HepG2 (cell line): ENCODE results near the gene HLA-DMB. TPM values are rescaled to one million over a fixed set of nuclear protein-coding genes. Genes with fewer than 3 reads are reported as not detected.

ENCODE experiments used
- ATF1 ChIP-seq: IDR thresholded peaks from 2 replicates; pipeline ENCODE4 v1.6.1; 2016; ENCODE audit warnings: mild to moderate bottlenecking, control low read depth
- EP300 ChIP-seq, 3 experiments: sonication (generic) in 1 of 3; formaldehyde crosslinking in 1 of 3; IDR thresholded peaks; 2 replicates each; pipeline versions ENCODE4 v1.5.1 to v1.6.1; 2011 to 2020; ENCODE audit warnings: low read depth in 2 of 3, low read length in 2 of 3, borderline replicate concordance in 1 of 3, improper control_type of control experiment in 1 of 3, mild to moderate bottlenecking in 1 of 3, missing genetic modification reagents in 1 of 3, moderate library complexity in 1 of 3
- GLI4 ChIP-seq: sonication (generic); formaldehyde crosslinking; IDR thresholded peaks from 2 replicates; pipeline ENCODE4 v1.5.1; 2020; ENCODE audit warnings: missing genetic modification reagents, mild to moderate bottlenecking, moderate library complexity, borderline replicate concordance
- HNF4G ChIP-seq, 2 experiments: sonication (generic) in 1 of 2; formaldehyde crosslinking in 1 of 2; IDR thresholded peaks; 2 replicates each; pipeline versions ENCODE4 v1.4.0 to v1.6.1; 2011 to 2020; ENCODE audit warnings: borderline replicate concordance in 2 of 2, low read depth in 2 of 2, mild to moderate bottlenecking in 2 of 2, low read length in 1 of 2, missing genetic modification reagents in 1 of 2, moderate library complexity in 1 of 2
- KDM6A ChIP-seq: IDR thresholded peaks from 2 replicates; pipeline ENCODE4 v1.6.1; 2016; ENCODE audit warnings: low read depth
- REXO4 ChIP-seq: sonication (generic); formaldehyde crosslinking; IDR thresholded peaks from 2 replicates; pipeline ENCODE4 v1.8.0; 2022; ENCODE audit warnings: missing genetic modification reagents, mild to moderate bottlenecking, borderline replicate concordance
- TEAD3 ChIP-seq: optimal IDR thresholded peaks from 2 replicates; pipeline ENCODE3; 2016; ENCODE audit warnings: borderline replicate concordance
- ZKSCAN8 ChIP-seq: IDR thresholded peaks from 2 replicates; pipeline ENCODE4 v1.6.1; 2016; ENCODE audit warnings: borderline replicate concordance, missing genetic modification reagents, missing compliant biosample characterization
- ZNF552 ChIP-seq: sonication (generic); formaldehyde crosslinking; IDR thresholded peaks from 2 replicates; pipeline ENCODE4 v1.9.0; 2022; ENCODE audit warnings: missing genetic modification reagents, mild to moderate bottlenecking, borderline replicate concordance
- ZNF616 ChIP-seq: sonication (generic); formaldehyde crosslinking; IDR thresholded peaks from 2 replicates; pipeline ENCODE4 v1.5.0; 2020; ENCODE audit warnings: low read depth, mild to moderate bottlenecking, missing genetic modification reagents
- ZNF776 ChIP-seq: sonication (generic); formaldehyde crosslinking; IDR thresholded peaks from 2 replicates; pipeline ENCODE4 v1.4.0; 2020; ENCODE audit warnings: mild to moderate bottlenecking, missing genetic modification reagents
- polyA plus RNA-seq, 8 experiments: library from polyadenylated mRNA; depleted of rRNA in 3 of 8; stranded (reverse) in 7 of 8; unstranded in 1 of 8; fragments of >200 nt; fragmentation: Illumina TruSeq in 4 of 8; extraction: Trizol in 4 of 8; gene quantifications; 2 replicates each; pipeline versions ENCODE4 v1.2.1 to v1.2.3, GENCODE V29; 2011 to 2016; ENCODE audit warnings: low read depth in 4 of 8, missing spikeins in 1 of 8, mixed read lengths in 1 of 8; ENCODE audit not compliant: insufficient read depth in 1 of 8
- total RNA-seq, 5 experiments: library from RNA; depleted of rRNA; stranded (reverse); fragments of >200 nt; fragmentation: Illumina TruSeq; extraction: Trizol; gene quantifications; 2 replicates each; pipeline ENCODE4 v1.2.3, GENCODE V29; 2016; ENCODE audit warnings: low read depth in 1 of 5
- TF ChIP-seq, protein P1 (sequence below): sonication (generic); formaldehyde crosslinking; IDR thresholded peaks from 2 replicates; pipeline ENCODE4 v1.4.0; 2020; ENCODE audit warnings: missing genetic modification reagents
- TF ChIP-seq, protein P2 (sequence below): sonication (generic); formaldehyde crosslinking; IDR thresholded peaks from 2 replicates; pipeline ENCODE4 v1.5.1; 2020; ENCODE audit warnings: missing genetic modification reagents, mild to moderate bottlenecking, borderline replicate concordance
- TF ChIP-seq, protein P3 (sequence below): sonication (generic); formaldehyde crosslinking; IDR thresholded peaks from 2 replicates; pipeline ENCODE4 v1.4.0; 2020; ENCODE audit warnings: missing genetic modification reagents
- TF ChIP-seq, protein P4 (sequence below): sonication (generic); formaldehyde crosslinking; conservative IDR thresholded peaks from 2 replicates; pipeline ENCODE4 v1.4.0; 2020; ENCODE audit warnings: missing genetic modification reagents

Gene HLA-DMB
- total and polyA plus RNA-seq, 2 of the 13 experiments (the other 11 are each of a cell fraction or from before 2014, with no cell fraction given) = not detected

DNA sequence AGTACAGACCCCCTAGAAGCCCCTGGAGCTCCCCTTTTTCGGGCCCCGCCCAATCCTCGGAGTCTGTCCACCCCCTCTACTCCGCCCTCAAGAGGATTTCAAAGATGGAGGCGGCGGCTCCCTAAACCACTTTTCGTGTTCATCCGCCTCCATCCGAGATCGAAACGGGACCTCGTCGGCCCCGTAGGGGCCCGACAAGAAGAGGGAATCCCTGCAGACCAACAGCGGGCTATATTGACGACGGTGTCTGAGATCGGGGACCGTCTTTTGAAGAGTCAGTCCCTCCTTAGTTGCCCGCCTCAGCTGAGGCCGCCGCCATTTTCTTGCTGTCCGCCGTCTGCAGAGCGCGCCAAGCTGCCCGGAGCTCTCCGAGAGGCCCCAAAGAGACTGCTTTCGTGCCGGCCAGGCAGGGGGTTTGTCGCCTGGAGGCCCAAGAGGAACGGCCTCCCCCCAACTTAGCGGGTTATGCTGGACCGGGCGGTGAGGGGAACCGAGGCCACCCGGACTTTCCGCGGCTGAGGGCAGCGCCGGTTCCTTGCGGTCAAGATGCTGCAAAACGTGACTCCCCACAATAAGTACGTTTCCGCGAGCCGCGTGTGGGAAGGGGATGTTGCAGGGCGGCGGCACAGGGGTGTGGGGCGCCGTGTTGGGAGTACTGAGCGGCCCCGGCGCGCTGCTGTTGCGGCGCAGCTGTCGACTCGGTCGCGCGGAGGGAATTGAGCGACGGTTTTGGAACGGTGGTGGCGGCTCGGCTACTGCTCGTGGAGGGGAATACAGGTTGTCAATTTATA lies 31.7 kb upstream of the HLA-DMB start (continued):
- TF ChIP-seq, protein P1, sequence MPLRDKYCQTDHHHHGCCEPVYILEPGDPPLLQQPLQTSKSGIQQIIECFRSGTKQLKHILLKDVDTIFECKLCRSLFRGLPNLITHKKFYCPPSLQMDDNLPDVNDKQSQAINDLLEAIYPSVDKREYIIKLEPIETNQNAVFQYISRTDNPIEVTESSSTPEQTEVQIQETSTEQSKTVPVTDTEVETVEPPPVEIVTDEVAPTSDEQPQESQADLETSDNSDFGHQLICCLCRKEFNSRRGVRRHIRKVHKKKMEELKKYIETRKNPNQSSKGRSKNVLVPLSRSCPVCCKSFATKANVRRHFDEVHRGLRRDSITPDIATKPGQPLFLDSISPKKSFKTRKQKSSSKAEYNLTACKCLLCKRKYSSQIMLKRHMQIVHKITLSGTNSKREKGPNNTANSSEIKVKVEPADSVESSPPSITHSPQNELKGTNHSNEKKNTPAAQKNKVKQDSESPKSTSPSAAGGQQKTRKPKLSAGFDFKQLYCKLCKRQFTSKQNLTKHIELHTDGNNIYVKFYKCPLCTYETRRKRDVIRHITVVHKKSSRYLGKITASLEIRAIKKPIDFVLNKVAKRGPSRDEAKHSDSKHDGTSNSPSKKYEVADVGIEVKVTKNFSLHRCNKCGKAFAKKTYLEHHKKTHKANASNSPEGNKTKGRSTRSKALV (CRISPR knock-in tag) = no peak
- TF ChIP-seq, protein P2, sequence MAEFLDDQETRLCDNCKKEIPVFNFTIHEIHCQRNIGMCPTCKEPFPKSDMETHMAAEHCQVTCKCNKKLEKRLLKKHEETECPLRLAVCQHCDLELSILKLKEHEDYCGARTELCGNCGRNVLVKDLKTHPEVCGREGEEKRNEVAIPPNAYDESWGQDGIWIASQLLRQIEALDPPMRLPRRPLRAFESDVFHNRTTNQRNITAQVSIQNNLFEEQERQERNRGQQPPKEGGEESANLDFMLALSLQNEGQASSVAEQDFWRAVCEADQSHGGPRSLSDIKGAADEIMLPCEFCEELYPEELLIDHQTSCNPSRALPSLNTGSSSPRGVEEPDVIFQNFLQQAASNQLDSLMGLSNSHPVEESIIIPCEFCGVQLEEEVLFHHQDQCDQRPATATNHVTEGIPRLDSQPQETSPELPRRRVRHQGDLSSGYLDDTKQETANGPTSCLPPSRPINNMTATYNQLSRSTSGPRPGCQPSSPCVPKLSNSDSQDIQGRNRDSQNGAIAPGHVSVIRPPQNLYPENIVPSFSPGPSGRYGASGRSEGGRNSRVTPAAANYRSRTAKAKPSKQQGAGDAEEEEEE (CRISPR knock-in tag) = no peak
- TF ChIP-seq ZNF552 (CRISPR knock-in tag) = no peak
- TF ChIP-seq ATF1 (CRISPR knock-in tag) = no peak
- TF ChIP-seq REXO4 (CRISPR knock-in tag) = peak; percentile 86; the same call in 1 of the 2 replicates
- TF ChIP-seq EP300 (IDR thresholded peaks at IDR 0.05; ENCODE audit: low read depth in 2 of 2, low read length in 2 of 2) = 0 out of 4 replicates have a peak, but pooled peaks of 1 of the 2 experiments have one; percentile 5
- no peak for TF ChIP-seq EP300 (CRISPR knock-in tag; IDR thresholded peaks at IDR 0.05; ENCODE audit: borderline replicate concordance)
- TF ChIP-seq ZKSCAN8 (CRISPR knock-in tag) = no peak
- peak; percentile 26 for TF ChIP-seq ZNF776 (CRISPR knock-in tag)
- no peak for TF ChIP-seq TEAD3 (CRISPR knock-in tag)
- no peak; the same call in 1 of the 2 replicates for TF ChIP-seq ZNF616 (CRISPR knock-in tag)
- TF ChIP-seq HNF4G (IDR thresholded peaks at IDR 0.05; ENCODE audit: borderline replicate concordance, low read depth, low read length) = no peak; the same call in 1 of the 2 replicates
- no peak for TF ChIP-seq HNF4G (CRISPR knock-in tag; IDR thresholded peaks at IDR 0.05; ENCODE audit: borderline replicate concordance, low read depth)
- TF ChIP-seq, protein P3, sequence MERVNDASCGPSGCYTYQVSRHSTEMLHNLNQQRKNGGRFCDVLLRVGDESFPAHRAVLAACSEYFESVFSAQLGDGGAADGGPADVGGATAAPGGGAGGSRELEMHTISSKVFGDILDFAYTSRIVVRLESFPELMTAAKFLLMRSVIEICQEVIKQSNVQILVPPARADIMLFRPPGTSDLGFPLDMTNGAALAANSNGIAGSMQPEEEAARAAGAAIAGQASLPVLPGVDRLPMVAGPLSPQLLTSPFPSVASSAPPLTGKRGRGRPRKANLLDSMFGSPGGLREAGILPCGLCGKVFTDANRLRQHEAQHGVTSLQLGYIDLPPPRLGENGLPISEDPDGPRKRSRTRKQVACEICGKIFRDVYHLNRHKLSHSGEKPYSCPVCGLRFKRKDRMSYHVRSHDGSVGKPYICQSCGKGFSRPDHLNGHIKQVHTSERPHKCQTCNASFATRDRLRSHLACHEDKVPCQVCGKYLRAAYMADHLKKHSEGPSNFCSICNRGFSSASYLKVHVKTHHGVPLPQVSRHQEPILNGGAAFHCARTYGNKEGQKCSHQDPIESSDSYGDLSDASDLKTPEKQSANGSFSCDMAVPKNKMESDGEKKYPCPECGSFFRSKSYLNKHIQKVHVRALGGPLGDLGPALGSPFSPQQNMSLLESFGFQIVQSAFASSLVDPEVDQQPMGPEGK (CRISPR knock-in tag) = no peak
- TF ChIP-seq, protein P4, sequence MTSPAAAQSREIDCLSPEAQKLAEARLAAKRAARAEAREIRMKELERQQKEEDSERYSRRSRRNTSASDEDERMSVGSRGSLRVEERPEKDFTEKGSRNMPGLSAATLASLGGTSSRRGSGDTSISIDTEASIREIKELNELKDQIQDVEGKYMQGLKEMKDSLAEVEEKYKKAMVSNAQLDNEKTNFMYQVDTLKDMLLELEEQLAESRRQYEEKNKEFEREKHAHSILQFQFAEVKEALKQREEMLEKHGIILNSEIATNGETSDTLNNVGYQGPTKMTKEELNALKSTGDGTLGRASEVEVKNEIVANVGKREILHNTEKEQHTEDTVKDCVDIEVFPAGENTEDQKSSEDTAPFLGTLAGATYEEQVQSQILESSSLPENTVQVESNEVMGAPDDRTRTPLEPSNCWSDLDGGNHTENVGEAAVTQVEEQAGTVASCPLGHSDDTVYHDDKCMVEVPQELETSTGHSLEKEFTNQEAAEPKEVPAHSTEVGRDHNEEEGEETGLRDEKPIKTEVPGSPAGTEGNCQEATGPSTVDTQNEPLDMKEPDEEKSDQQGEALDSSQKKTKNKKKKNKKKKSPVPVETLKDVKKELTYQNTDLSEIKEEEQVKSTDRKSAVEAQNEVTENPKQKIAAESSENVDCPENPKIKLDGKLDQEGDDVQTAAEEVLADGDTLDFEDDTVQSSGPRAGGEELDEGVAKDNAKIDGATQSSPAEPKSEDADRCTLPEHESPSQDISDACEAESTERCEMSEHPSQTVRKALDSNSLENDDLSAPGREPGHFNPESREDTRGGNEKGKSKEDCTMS (CRISPR knock-in tag) = no peak
- TF ChIP-seq KDM6A (CRISPR knock-in tag) = no peak
- no peak for TF ChIP-seq GLI4
